ENCODE measurements around the gene TAC4. TPM values are rescaled to one million over a fixed set of nuclear protein-coding genes. Genes with fewer than 3 reads are reported as not detected.

Gene TAC4
- total and polyA plus RNA-seq, 2 donors (not counting 1 experiment from before 2014, with no cell fraction given) = not detected

DNA sequence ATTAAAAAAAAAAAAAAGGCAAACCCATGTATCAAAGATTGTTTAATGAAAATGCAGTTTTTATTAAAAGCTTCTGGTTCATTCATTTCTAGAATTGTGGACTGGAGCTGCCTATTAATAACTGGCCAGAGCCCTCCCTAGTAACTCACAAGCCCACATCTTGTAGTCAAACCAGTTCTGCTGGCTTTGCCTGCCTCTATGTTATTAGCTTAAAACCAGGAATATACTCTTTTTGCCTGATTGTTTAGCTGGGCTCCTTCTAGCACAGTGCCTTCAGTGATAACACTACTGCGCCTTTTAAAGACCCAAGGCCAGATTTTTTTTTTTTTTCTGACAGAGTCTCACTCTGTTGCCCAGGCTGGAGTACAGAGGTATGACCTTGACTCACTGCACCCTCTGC is 26.0 kb downstream of the TAC4 start:
- H4K20me1 ChIP-seq (ENCODE audit: control insufficient read depth, extremely low read depth, insufficient read depth, low read length) = no peaks in the 10 kb centered on the region
- peaks cover 3% of the 10 kb centered on the region for H3K4me1 ChIP-seq (ENCODE audit: control insufficient read depth, extremely low read depth, insufficient read depth, low read length)
- no peak for TF ChIP-seq EZH2 (IDR thresholded peaks at IDR 0.05; ENCODE audit: low read length, missing control alignments)
- TF ChIP-seq, protein P1, sequence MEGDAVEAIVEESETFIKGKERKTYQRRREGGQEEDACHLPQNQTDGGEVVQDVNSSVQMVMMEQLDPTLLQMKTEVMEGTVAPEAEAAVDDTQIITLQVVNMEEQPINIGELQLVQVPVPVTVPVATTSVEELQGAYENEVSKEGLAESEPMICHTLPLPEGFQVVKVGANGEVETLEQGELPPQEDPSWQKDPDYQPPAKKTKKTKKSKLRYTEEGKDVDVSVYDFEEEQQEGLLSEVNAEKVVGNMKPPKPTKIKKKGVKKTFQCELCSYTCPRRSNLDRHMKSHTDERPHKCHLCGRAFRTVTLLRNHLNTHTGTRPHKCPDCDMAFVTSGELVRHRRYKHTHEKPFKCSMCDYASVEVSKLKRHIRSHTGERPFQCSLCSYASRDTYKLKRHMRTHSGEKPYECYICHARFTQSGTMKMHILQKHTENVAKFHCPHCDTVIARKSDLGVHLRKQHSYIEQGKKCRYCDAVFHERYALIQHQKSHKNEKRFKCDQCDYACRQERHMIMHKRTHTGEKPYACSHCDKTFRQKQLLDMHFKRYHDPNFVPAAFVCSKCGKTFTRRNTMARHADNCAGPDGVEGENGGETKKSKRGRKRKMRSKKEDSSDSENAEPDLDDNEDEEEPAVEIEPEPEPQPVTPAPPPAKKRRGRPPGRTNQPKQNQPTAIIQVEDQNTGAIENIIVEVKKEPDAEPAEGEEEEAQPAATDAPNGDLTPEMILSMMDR (conservative IDR thresholded peaks at IDR 0.05 in 1 of 2, IDR thresholded peaks at IDR 0.05 in 1 of 2; ENCODE audit: low read depth in 1 of 2, low read length in 2 of 2) = no peak
- H3K36me3 ChIP-seq (ENCODE audit: control insufficient read depth, insufficient read depth, low read length) = peaks cover 8% of the 10 kb centered on the region
- no peak overlapping the region for H3K4me3 ChIP-seq (replicated peaks in 1 of 4; ENCODE audit: control extremely low read depth in 1 of 4, insufficient read depth in 1 of 4, low read depth in 3 of 4, low read length in 4 of 4)
- H3K27me3 ChIP-seq (ENCODE audit: control insufficient read depth, insufficient read depth, low read length) = no peaks in the 10 kb centered on the region
- no peak overlapping the region for H3K27ac ChIP-seq (ENCODE audit: insufficient read depth, low read length)
- no peak overlapping the region for H2AFZ ChIP-seq (ENCODE audit: low read length)
- no peak overlapping the region for H3K4me2 ChIP-seq (ENCODE audit: extremely low read depth, insufficient read depth, low read length)
- no peaks in the 10 kb centered on the region for H3K9me3 ChIP-seq (ENCODE audit: control insufficient read depth, insufficient read depth, low read depth, low read length)
- no peaks in the 10 kb centered on the region for H3K79me2 ChIP-seq (ENCODE audit: control insufficient read depth, insufficient read depth, low read length)
- H3K9ac ChIP-seq (ENCODE audit: insufficient read depth, low read length) = no peak overlapping the region
- no peak for DNase-seq (ENCODE audit: low read depth in 2 of 2)

DNA sequence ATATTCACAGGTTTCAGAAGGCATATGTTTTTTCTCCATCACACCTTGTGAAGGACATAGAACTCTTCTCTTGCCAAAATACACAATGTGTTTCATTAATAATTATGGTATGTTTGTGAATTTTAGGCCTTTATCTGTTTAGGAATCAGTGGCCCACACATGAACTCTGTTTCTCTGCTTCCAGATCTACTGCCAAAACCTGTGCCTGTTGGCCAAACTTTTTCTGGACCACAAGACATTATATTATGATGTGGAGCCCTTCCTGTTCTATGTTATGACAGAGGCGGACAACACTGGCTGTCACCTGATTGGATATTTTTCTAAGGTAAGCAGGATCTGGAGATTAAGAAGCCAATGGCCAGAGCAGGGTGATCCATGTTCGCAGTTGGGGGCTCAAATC is 26.4 kb downstream of the TAC4 start:
- Histone ChIP-seq H3K4me3 (replicated peaks in 1 of 4; ENCODE audit: control extremely low read depth in 1 of 4, insufficient read depth in 1 of 4, low read depth in 3 of 4, low read length in 4 of 4) (no peak overlapping the region), H3K27me3 (ENCODE audit: control insufficient read depth, insufficient read depth, low read length) (no peaks in the 10 kb centered on the region), H3K4me1 (ENCODE audit: control insufficient read depth, extremely low read depth, insufficient read depth, low read length) (peaks cover 3% of the 10 kb centered on the region), H3K4me2 (ENCODE audit: extremely low read depth, insufficient read depth, low read length) (no peak overlapping the region), H3K9ac (ENCODE audit: insufficient read depth, low read length) (no peak overlapping the region), H3K79me2 (ENCODE audit: control insufficient read depth, insufficient read depth, low read length) (no peaks in the 10 kb centered on the region), H4K20me1 (ENCODE audit: control insufficient read depth, extremely low read depth, insufficient read depth, low read length) (no peaks in the 10 kb centered on the region), H3K27ac (ENCODE audit: insufficient read depth, low read length) (no peak overlapping the region), H3K9me3 (ENCODE audit: control insufficient read depth, insufficient read depth, low read depth, low read length) (no peaks in the 10 kb centered on the region), H3K36me3 (ENCODE audit: control insufficient read depth, insufficient read depth, low read length) (peaks cover 5% of the 10 kb centered on the region), H2AFZ (ENCODE audit: low read length) (no peak overlapping the region)
- no peak for DNase-seq (ENCODE audit: low read depth in 2 of 2)
- TF ChIP-seq EZH2 (IDR thresholded peaks at IDR 0.05; ENCODE audit: low read length, missing control alignments) = no peak
- TF ChIP-seq, protein P1 (conservative IDR thresholded peaks at IDR 0.05 in 1 of 2, IDR thresholded peaks at IDR 0.05 in 1 of 2; ENCODE audit: low read depth in 1 of 2, low read length in 2 of 2) = no peak

DNA sequence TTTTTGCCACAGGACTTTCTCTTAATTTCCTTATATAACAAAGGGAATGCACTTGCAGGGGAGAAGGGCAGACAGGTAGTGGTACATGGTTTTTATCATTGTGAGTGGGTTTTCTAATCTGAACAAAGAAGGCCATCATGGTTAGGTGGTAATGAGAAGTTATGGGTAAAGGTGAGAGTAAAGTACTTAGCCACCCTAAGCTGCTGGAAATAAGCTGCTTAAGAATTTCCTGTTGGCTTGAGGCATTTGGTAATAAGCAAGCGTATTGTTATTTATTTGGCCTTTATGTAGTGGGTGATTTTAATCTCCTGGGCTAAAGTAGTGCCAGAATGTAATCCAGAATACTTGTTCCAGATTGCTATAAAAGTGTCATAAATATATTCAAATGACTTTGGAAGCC is 27.1 kb downstream of the TAC4 start:
- Histone ChIP-seq H3K79me2 (ENCODE audit: control insufficient read depth, insufficient read depth, low read length) (no peaks in the 10 kb centered on the region), H4K20me1 (ENCODE audit: control insufficient read depth, extremely low read depth, insufficient read depth, low read length) (no peaks in the 10 kb centered on the region), H3K36me3 (ENCODE audit: control insufficient read depth, insufficient read depth, low read length) (peaks cover 4% of the 10 kb centered on the region), H3K27ac (ENCODE audit: insufficient read depth, low read length) (no peak overlapping the region), H2AFZ (ENCODE audit: low read length) (no peak overlapping the region), H3K4me3 (replicated peaks in 1 of 4; ENCODE audit: control extremely low read depth in 1 of 4, insufficient read depth in 1 of 4, low read depth in 3 of 4, low read length in 4 of 4) (no peak overlapping the region), H3K4me1 (ENCODE audit: control insufficient read depth, extremely low read depth, insufficient read depth, low read length) (peaks cover 3% of the 10 kb centered on the region), H3K9me3 (ENCODE audit: control insufficient read depth, insufficient read depth, low read depth, low read length) (no peaks in the 10 kb centered on the region), H3K27me3 (ENCODE audit: control insufficient read depth, insufficient read depth, low read length) (no peaks in the 10 kb centered on the region), H3K4me2 (ENCODE audit: extremely low read depth, insufficient read depth, low read length) (no peak overlapping the region), H3K9ac (ENCODE audit: insufficient read depth, low read length) (no peak overlapping the region)
- TF ChIP-seq EZH2 (IDR thresholded peaks at IDR 0.05; ENCODE audit: low read length, missing control alignments) = no peak
- TF ChIP-seq, protein P1 (conservative IDR thresholded peaks at IDR 0.05 in 1 of 2, IDR thresholded peaks at IDR 0.05 in 1 of 2; ENCODE audit: low read depth in 1 of 2, low read length in 2 of 2) = no peak
- no peak for DNase-seq (ENCODE audit: low read depth in 2 of 2)
